KMS-11 (cell line): ENCODE measurements around the gene PPT1.

Experiments
- H2AFZ ChIP-seq: fragments of 200-600 bp; sonication (generic); 2 replicates; pipeline ENCODE4 v1.6.1; 2016; ENCODE audit warnings: antibody characterized with exemption, mixed run types, low read depth
- H3K27ac ChIP-seq: fragments of 200-600 bp; sonication (generic); 2 replicates; pipeline ENCODE4 v1.6.1; 2016; ENCODE audit warnings: mild to moderate bottlenecking, mixed run types
- H3K27me3 ChIP-seq: fragments of 200-600 bp; sonication (generic); 2 replicates; pipeline ENCODE4 v1.6.1; 2017; ENCODE audit warnings: mild to moderate bottlenecking, low read depth, mixed run types, moderate library complexity; ENCODE audit not compliant: insufficient read depth
- H3K36me3 ChIP-seq: fragments of 200-600 bp; sonication (generic); 2 replicates; pipeline ENCODE4 v1.6.1; 2017; ENCODE audit warnings: mild to moderate bottlenecking, mixed run types; ENCODE audit not compliant: insufficient read depth
- H3K4me1 ChIP-seq: fragments of 200-600 bp; sonication (generic); 2 replicates; pipeline ENCODE4 v1.6.1; 2016; ENCODE audit warnings: mild to moderate bottlenecking, low read depth, mixed run types; ENCODE audit not compliant: poor library complexity, severe bottlenecking
- H3K4me2 ChIP-seq: fragments of 200-600 bp; sonication (generic); 2 replicates; pipeline ENCODE4 v1.7.0; 2016; ENCODE audit warnings: mild to moderate bottlenecking, mixed run types
- H3K4me3 ChIP-seq: fragments of 200-600 bp; sonication (generic); IDR thresholded peaks from 2 replicates; pipeline ENCODE4 v1.6.1; 2017; ENCODE audit warnings: low read depth, low read length, mixed read lengths; ENCODE audit not compliant: insufficient read depth
- H3K79me2 ChIP-seq: fragments of 200-600 bp; sonication (generic); 2 replicates; pipeline ENCODE4 v1.6.1; 2016; ENCODE audit warnings: low read depth, mixed run types; ENCODE audit not compliant: insufficient read depth
- H3K9ac ChIP-seq: fragments of 200-600 bp; sonication (generic); 2 replicates; pipeline ENCODE4 v1.6.1; 2016; ENCODE audit warnings: mild to moderate bottlenecking, mixed run types
- H4K20me1 ChIP-seq: fragments of 200-600 bp; sonication (generic); 2 replicates; pipeline ENCODE4 v1.6.1; 2016; ENCODE audit warnings: mild to moderate bottlenecking, mixed run types; ENCODE audit not compliant: insufficient read depth
- TF ChIP-seq, protein P1 (sequence below): fragments of 200-600 bp; sonication (generic); conservative IDR thresholded peaks from 2 replicates; pipeline ENCODE4 v1.6.1; 2017; ENCODE audit warnings: low read depth, mild to moderate bottlenecking, antibody characterized with exemption, low read length, moderate library complexity, mixed read lengths

Gene PPT1

DNA sequence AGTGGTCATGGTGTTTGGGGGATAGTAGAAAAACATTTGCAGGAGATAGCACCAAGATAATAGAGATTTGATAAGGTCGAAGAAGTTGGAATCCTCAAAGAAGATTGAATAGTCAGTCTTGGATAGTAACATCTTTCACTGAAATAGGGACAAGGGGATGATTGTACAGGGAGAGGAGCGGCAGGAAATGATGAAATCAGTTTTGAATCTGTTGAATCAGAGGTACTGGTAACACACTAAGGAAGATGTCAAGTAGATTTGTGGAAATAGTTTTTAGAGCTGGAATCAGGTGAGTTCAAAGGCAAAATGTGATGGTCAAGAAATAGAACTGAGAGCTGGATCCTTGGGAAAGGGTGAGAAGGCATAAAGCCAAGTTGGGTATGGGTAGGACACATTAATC, 30.0 kb downstream of the PPT1 start:
- TF ChIP-seq, protein P1, sequence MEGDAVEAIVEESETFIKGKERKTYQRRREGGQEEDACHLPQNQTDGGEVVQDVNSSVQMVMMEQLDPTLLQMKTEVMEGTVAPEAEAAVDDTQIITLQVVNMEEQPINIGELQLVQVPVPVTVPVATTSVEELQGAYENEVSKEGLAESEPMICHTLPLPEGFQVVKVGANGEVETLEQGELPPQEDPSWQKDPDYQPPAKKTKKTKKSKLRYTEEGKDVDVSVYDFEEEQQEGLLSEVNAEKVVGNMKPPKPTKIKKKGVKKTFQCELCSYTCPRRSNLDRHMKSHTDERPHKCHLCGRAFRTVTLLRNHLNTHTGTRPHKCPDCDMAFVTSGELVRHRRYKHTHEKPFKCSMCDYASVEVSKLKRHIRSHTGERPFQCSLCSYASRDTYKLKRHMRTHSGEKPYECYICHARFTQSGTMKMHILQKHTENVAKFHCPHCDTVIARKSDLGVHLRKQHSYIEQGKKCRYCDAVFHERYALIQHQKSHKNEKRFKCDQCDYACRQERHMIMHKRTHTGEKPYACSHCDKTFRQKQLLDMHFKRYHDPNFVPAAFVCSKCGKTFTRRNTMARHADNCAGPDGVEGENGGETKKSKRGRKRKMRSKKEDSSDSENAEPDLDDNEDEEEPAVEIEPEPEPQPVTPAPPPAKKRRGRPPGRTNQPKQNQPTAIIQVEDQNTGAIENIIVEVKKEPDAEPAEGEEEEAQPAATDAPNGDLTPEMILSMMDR = no peak
- H3K27me3 ChIP-seq = no peaks in the 10 kb centered on the region
- H3K4me1 ChIP-seq = no peaks in the 10 kb centered on the region
- no peak overlapping the region for H3K9ac ChIP-seq
- no peak overlapping the region for H2AFZ ChIP-seq
- peaks cover 11% of the 10 kb centered on the region for H3K36me3 ChIP-seq
- no peaks in the 10 kb centered on the region for H4K20me1 ChIP-seq
- H3K4me2 ChIP-seq = no peak overlapping the region
- H3K4me3 ChIP-seq = no peak overlapping the region
- no peaks in the 10 kb centered on the region for H3K79me2 ChIP-seq
- H3K27ac ChIP-seq = no peak overlapping the region

DNA sequence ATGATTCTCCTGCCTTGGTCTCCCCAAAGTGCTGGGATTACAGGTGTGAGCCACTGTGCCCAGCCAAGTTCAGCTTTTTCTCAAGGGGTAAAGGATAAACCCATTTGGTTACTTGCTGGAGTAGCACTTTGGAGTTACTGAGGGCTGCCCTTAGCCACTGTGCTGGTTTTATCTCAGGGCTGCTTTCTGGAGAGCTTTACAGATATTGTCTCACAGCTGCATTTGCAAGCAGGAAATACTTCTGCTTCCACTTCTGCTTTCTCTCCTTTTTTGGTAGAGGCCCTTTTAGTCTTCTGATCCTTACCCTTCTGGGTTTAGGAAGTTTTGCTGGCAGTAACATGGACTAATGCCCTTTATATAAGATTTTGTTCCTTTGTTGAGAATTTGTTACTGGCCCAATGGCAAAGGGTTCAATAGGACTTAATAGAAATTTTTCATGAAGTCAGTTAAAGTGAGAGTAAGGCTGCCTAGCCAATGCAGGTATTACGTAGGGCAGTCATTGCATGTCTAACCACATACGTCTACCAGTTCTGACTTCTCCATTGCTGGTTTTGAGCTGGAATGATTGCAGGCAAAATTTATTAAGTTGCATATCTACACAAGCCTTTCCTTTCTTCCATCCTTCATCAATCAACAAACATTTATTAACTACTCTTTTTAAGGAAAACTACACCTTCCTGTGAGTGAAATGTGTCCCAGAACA, 32.1 kb downstream of the PPT1 start:
- Histone ChIP-seq H3K27ac (no peak overlapping the region), H3K9ac (no peak overlapping the region), H3K4me3 (no peak overlapping the region), H4K20me1 (no peaks in the 10 kb centered on the region), H3K79me2 (no peaks in the 10 kb centered on the region), H3K27me3 (no peaks in the 10 kb centered on the region), H3K36me3 (peaks cover 10% of the 10 kb centered on the region), H3K4me1 (no peaks in the 10 kb centered on the region), H2AFZ (no peak overlapping the region), H3K4me2 (no peak overlapping the region)
- TF ChIP-seq, protein P1 = no peak

DNA sequence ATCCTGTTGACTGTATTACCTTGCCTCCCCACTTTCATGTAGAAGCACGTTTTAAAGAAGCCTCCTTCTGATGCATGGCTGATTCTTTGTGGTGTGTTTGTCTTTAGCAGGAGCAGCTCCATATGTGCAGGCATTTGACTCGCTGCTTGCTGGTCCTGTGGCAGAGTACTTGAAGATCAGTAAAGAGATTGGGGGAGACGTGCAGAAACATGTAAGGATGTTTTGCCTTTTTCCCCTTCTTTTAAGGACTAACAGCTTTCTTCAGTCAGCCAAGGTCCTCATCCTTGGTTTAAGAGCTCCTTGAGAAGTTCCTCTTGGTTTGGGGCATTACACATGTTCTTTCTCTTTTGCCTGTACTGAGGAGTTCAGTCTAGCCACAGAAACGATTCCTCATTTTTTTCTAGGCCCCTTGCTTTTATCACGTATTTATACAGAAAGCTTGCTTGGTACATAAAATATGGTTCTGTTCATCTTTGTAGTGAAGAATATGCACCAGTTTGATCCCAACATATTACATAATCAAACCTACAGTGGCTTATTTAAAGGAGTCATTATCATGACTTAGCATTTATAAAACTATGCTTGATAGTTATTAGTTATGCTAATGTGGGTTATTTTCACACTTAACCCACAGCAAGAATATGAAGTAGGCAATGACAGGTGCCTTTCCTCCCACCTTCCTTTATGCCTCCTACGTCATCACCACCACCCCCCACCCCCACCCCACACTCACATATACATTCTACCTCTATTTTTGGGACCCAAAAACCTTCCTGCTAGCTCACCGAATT, 36.9 kb downstream of the PPT1 start:
- TF ChIP-seq, protein P1 = no peak
- Histone ChIP-seq H2AFZ (no peak overlapping the region), H3K9ac (no peak overlapping the region), H3K4me1 (peaks cover 15% of the 10 kb centered on the region), H3K36me3 (no peaks in the 10 kb centered on the region; the same call in 1 of the 2 replicates), H3K27ac (no peak overlapping the region), H3K79me2 (peaks cover 12% of the 10 kb centered on the region; the same call in 1 of the 2 replicates), H3K27me3 (no peaks in the 10 kb centered on the region), H3K4me2 (no peak overlapping the region), H3K4me3 (no peak overlapping the region), H4K20me1 (no peaks in the 10 kb centered on the region)

DNA sequence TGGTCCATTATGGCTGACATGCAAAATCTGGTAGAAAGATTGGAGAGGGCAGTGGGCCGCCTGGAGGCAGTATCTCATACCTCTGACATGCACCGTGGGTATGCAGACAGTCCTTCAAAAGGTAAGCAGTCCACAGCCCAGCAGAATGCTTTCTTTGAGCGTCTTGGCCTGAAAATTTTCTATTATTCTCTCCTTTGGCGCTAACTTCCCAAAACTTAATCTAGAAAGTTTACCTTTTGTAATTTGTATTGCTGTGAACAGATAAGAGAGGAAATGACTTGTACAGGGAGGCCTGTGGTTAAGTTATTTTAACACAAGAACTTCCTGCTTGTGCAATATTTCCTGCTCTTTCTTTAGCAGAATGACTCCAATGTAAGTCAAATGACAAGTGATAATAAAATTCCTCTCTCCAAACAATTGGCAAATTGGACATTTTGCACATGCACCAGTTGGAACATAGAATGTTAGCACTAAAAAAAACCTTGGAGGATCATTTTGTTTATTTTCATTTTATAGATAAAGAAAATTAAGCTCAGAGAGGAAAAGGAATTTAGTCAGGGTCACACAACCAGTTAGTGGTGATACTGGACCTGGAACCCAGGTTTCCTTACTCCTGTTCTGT, 37.6 kb downstream of the PPT1 start:
- TF ChIP-seq, protein P1 = no peak
- no peak overlapping the region for H3K9ac ChIP-seq
- no peaks in the 10 kb centered on the region for H3K27me3 ChIP-seq
- H3K4me3 ChIP-seq = no peak overlapping the region
- no peaks in the 10 kb centered on the region for H4K20me1 ChIP-seq
- H3K4me1 ChIP-seq = peaks cover 15% of the 10 kb centered on the region
- H3K4me2 ChIP-seq = peak overlapping the region; percentile 7; the same call in 1 of the 2 replicates
- no peaks in the 10 kb centered on the region for H3K36me3 ChIP-seq
- no peak overlapping the region for H2AFZ ChIP-seq
- peaks cover 12% of the 10 kb centered on the region; the same call in 1 of the 2 replicates for H3K79me2 ChIP-seq
- H3K27ac ChIP-seq = no peak overlapping the region
